Dendritic cell treated with granulocyte-macrophage colony-stimulating factor and Interleukin-4, amounts not matched to agents 40 ng/mL and 50 ng/mL, for 4 days (primary cell): ENCODE data around the gene CDNF.
"Not testable (repeated sequence)": the region's sequence is repeated elsewhere in the genome, so short reads cannot be mapped to it uniquely, and the experiment has no call there.

ENCODE experiments used
- H3K27ac Mint-ChIP-seq: one replicate; pipeline ENCODE4 v1.8.0; 2022; ENCODE audit warnings: mild to moderate bottlenecking, mixed read lengths
- H3K27me3 Mint-ChIP-seq: one replicate; pipeline ENCODE4 v1.8.0; 2022; ENCODE audit warnings: mild to moderate bottlenecking, mixed read lengths
- H3K36me3 Mint-ChIP-seq: one replicate; pipeline ENCODE4 v1.8.0; 2022; ENCODE audit warnings: low read depth, mixed read lengths
- H3K4me1 Mint-ChIP-seq: one replicate; pipeline ENCODE4 v1.8.0; 2022; ENCODE audit warnings: low read depth, mixed read lengths
- H3K4me3 Mint-ChIP-seq: one replicate; pipeline ENCODE4 v1.8.0; 2022; ENCODE audit warnings: mild to moderate bottlenecking, moderate library complexity, mixed read lengths
- H3K9me3 Mint-ChIP-seq: one replicate; pipeline ENCODE4 v1.8.0; 2022; ENCODE audit warnings: mixed read lengths
- intact Hi-C: fragments of 100-400 bp; cut with micrococcal nuclease; formaldehyde crosslinking; loops from one replicate; pipeline ENCODE4 v1.15.0; 2022

The CDNF gene

GRCh38 chr10:14823966-14824365 is 13.9 kb downstream of the CDNF start:
- Mint-ChIP-seq H3K27me3 (no peaks in the 10 kb centered on the region), H3K36me3 (no peaks in the 10 kb centered on the region), H3K4me3 (no peak overlapping the region), H3K27ac (no peak overlapping the region), H3K4me1 (peaks cover 20% of the 10 kb centered on the region), H3K9me3 (peaks cover 23% of the 10 kb centered on the region)
- intact Hi-C loops, result loop anchor here (1.0 kb wide), 2 partner anchors 287 to 325 kb away; no protein-coding TSS in a partner anchor

GRCh38 chr10:14822879-14823755 is 14.7 kb downstream of the CDNF start:
- H3K36me3 Mint-ChIP-seq, result no peaks in the 10 kb centered on the region
- no peak overlapping the region for H3K4me3 Mint-ChIP-seq
- H3K27me3 Mint-ChIP-seq, result no peaks in the 10 kb centered on the region
- H3K9me3 Mint-ChIP-seq, result peaks cover 23% of the 10 kb centered on the region
- intact Hi-C loops, result loop anchor here (1.0 kb wide), 2 partner anchors 286 to 324 kb away; no protein-coding TSS in a partner anchor
- H3K4me1 Mint-ChIP-seq, result peaks cover 20% of the 10 kb centered on the region
- no peak overlapping the region for H3K27ac Mint-ChIP-seq

- H3K9me3 Mint-ChIP-seq, result peaks cover 23% of the 10 kb centered on the region
- no peak overlapping the region for H3K27ac Mint-ChIP-seq
- H3K4me1 Mint-ChIP-seq, result peaks cover 15% of the 10 kb centered on the region
- H3K27me3 Mint-ChIP-seq, result no peaks in the 10 kb centered on the region
- no peak overlapping the region for H3K4me3 Mint-ChIP-seq
- no peaks in the 10 kb centered on the region for H3K36me3 Mint-ChIP-seq
- intact Hi-C loops, result no loop called here
Measured at GRCh38 chr10:14821635-14822375, 16.0 kb downstream of the CDNF start.

- Mint-ChIP-seq H3K27ac (no peak overlapping the region), H3K27me3 (no peaks in the 10 kb centered on the region), H3K9me3 (peaks cover 13% of the 10 kb centered on the region), H3K4me3 (no peak overlapping the region), H3K4me1 (peaks cover 7% of the 10 kb centered on the region), H3K36me3 (no peaks in the 10 kb centered on the region)
- intact Hi-C loops, result no loop called here
Measured at GRCh38 chr10:14820775-14821154, 17.1 kb downstream of the CDNF start.

GRCh38 chr10:14820010-14820774 is 17.6 kb downstream of the CDNF start:
- H3K9me3 Mint-ChIP-seq, result peaks cover 9% of the 10 kb centered on the region
- peaks cover 5% of the 10 kb centered on the region for H3K4me1 Mint-ChIP-seq
- H3K27me3 Mint-ChIP-seq, result no peaks in the 10 kb centered on the region
- H3K4me3 Mint-ChIP-seq, result no peak overlapping the region
- H3K27ac Mint-ChIP-seq, result no peak overlapping the region
- intact Hi-C loops, result no loop called here
- H3K36me3 Mint-ChIP-seq, result no peaks in the 10 kb centered on the region

GRCh38 chr10:14816717-14817116 is 21.1 kb downstream of the CDNF start:
- H3K27me3 Mint-ChIP-seq, intact Hi-C loops, H3K36me3 Mint-ChIP-seq, H3K9me3 Mint-ChIP-seq, H3K4me3 Mint-ChIP-seq, H3K4me1 Mint-ChIP-seq, H3K27ac Mint-ChIP-seq: not testable (repeated sequence)

- Mint-ChIP-seq H3K4me1 (peaks cover 1% of the 10 kb centered on the region), H3K36me3 (no peaks in the 10 kb centered on the region), H3K9me3 (peaks cover 3% of the 10 kb centered on the region), H3K27me3 (no peaks in the 10 kb centered on the region), H3K4me3 (no peak overlapping the region), H3K27ac (no peak overlapping the region)
- intact Hi-C loops, result no loop called here
Measured at GRCh38 chr10:14815681-14816080, 22.2 kb downstream of the CDNF start.

- Mint-ChIP-seq H3K27ac (no peak overlapping the region), H3K36me3 (no peaks in the 10 kb centered on the region), H3K27me3 (no peaks in the 10 kb centered on the region), H3K9me3 (no peaks in the 10 kb centered on the region), H3K4me1 (no peaks in the 10 kb centered on the region), H3K4me3 (no peak overlapping the region)
- intact Hi-C loops, result no loop called here
Measured at GRCh38 chr10:14812271-14812670, 25.6 kb downstream of the CDNF start.

- intact Hi-C loops, result no loop called here
- Mint-ChIP-seq H3K27ac (no peak overlapping the region), H3K9me3 (no peaks in the 10 kb centered on the region), H3K27me3 (no peaks in the 10 kb centered on the region), H3K36me3 (no peaks in the 10 kb centered on the region), H3K4me3 (no peak overlapping the region), H3K4me1 (no peaks in the 10 kb centered on the region)
Measured at GRCh38 chr10:14810969-14811953, 26.6 kb downstream of the CDNF start.

GRCh38 chr10:14806318-14806717 is 31.5 kb downstream of the CDNF start:
- Mint-ChIP-seq H3K36me3 (no peaks in the 10 kb centered on the region), H3K4me3 (no peak overlapping the region), H3K9me3 (no peaks in the 10 kb centered on the region), H3K27ac (no peak overlapping the region), H3K27me3 (no peaks in the 10 kb centered on the region), H3K4me1 (no peaks in the 10 kb centered on the region)
- intact Hi-C loops, result no loop called here

- Mint-ChIP-seq H3K36me3 (no peaks in the 10 kb centered on the region), H3K27me3 (peaks cover 6% of the 10 kb centered on the region), H3K4me1 (peaks cover 10% of the 10 kb centered on the region), H3K9me3 (no peaks in the 10 kb centered on the region), H3K4me3 (no peak overlapping the region), H3K27ac (no peak overlapping the region)
- intact Hi-C loops, result no loop called here
Measured at GRCh38 chr10:14803827-14804226, 34.0 kb downstream of the CDNF start.

GRCh38 chr10:14801723-14802122 is 36.1 kb downstream of the CDNF start:
- intact Hi-C loops, result no loop called here
- no peaks in the 10 kb centered on the region for H3K9me3 Mint-ChIP-seq
- H3K27ac Mint-ChIP-seq, result no peak overlapping the region
- peaks cover 19% of the 10 kb centered on the region for H3K4me1 Mint-ChIP-seq
- no peaks in the 10 kb centered on the region for H3K36me3 Mint-ChIP-seq
- peaks cover 6% of the 10 kb centered on the region for H3K27me3 Mint-ChIP-seq
- H3K4me3 Mint-ChIP-seq, result no peak overlapping the region

GRCh38 chr10:14800397-14800796 is 37.4 kb downstream of the CDNF start:
- Mint-ChIP-seq H3K4me3 (no peak overlapping the region), H3K27me3 (peaks cover 6% of the 10 kb centered on the region), H3K4me1 (peaks cover 19% of the 10 kb centered on the region), H3K36me3 (no peaks in the 10 kb centered on the region), H3K9me3 (no peaks in the 10 kb centered on the region), H3K27ac (no peak overlapping the region)
- intact Hi-C loops, result no loop called here
